ENCODE results near the gene ACCS.
A peak's percentile ranks its signal among the peaks of the same experiment; 100 is the strongest.

DNA sequence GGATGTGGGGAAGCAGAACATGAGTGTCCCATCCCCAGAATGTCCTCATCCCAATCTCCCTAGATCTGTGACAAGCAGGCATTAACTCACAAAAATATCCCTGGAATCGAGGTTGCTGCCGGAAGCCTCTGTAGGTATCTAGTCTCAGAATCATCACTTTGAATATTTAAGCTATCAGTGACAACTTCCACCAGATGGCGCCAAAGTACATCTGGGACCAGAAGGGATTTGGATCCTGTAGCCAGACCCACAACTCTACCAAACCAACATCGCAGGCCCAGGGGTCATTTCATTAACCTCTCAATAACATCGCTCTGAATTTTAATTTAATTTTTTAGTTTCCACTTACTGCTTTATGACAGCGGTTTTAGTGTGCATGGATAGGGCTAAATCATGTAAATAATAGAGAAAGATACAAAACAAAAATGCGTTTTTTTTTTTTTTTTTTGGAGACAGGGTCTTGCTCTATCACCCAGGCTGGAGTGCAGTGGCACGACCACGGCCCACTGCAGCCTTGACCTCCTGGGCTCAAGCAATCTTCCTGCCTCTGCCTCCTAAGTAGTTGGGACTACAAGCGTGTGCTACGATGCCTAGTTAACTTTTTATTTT is 28.3 kb downstream of the ACCS start:
- TF ChIP-seq, protein P1, sequence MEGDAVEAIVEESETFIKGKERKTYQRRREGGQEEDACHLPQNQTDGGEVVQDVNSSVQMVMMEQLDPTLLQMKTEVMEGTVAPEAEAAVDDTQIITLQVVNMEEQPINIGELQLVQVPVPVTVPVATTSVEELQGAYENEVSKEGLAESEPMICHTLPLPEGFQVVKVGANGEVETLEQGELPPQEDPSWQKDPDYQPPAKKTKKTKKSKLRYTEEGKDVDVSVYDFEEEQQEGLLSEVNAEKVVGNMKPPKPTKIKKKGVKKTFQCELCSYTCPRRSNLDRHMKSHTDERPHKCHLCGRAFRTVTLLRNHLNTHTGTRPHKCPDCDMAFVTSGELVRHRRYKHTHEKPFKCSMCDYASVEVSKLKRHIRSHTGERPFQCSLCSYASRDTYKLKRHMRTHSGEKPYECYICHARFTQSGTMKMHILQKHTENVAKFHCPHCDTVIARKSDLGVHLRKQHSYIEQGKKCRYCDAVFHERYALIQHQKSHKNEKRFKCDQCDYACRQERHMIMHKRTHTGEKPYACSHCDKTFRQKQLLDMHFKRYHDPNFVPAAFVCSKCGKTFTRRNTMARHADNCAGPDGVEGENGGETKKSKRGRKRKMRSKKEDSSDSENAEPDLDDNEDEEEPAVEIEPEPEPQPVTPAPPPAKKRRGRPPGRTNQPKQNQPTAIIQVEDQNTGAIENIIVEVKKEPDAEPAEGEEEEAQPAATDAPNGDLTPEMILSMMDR (IDR thresholded peaks at IDR 0.05; ENCODE audit: insufficient read depth, low read length, poor library complexity, severe bottlenecking), result peak; percentile 53
- TF ChIP-seq EZH2phosphoT487 (conservative IDR thresholded peaks at IDR 0.05; ENCODE audit: low read length), result no peak

Data from SU-DHL-6 (cell line).